ENCODE measurements around the gene ABHD17B.
"Not testable (repeated sequence)": the region's sequence is repeated elsewhere in the genome, so short reads cannot be mapped to it uniquely, and the experiment has no call there.

ABHD17B gene

GRCh38 chr9:71915495-71915894 is 4.5 kb upstream of the ABHD17B start:
- no peak for DNase-seq (ENCODE audit: low read depth)

GRCh38 chr9:71911908-71912335 is 929 bp upstream of the ABHD17B start:
- DNase-seq (ENCODE audit: low read depth) = no peak

- DNase-seq (ENCODE audit: low read depth) = no peak
Observed at GRCh38 chr9:71910650-71911060, 338 bp downstream of the ABHD17B start.

- DNase-seq (ENCODE audit: low read depth) = no peak
Observed at GRCh38 chr9:71909887-71910649, 925 bp downstream of the ABHD17B start.

- DNase-seq (ENCODE audit: low read depth) = no peak
Observed at GRCh38 chr9:71908825-71909224, 2.2 kb downstream of the ABHD17B start.

- no peak for DNase-seq (ENCODE audit: low read depth)
Observed at GRCh38 chr9:71904076-71904475, 6.9 kb downstream of the ABHD17B start.

GRCh38 chr9:71901695-71902597 is 9.0 kb downstream of the ABHD17B start:
- no peak for DNase-seq (ENCODE audit: low read depth)

- not testable (repeated sequence) for DNase-seq (ENCODE audit: low read depth)
Observed at GRCh38 chr9:71898756-71899155, 12.2 kb downstream of the ABHD17B start.

GRCh38 chr9:71897577-71897976 is 13.4 kb downstream of the ABHD17B start:
- DNase-seq (ENCODE audit: low read depth) = peak; percentile 14

- DNase-seq (ENCODE audit: low read depth) = no peak
Observed at GRCh38 chr9:71896761-71897160, 14.2 kb downstream of the ABHD17B start.

GRCh38 chr9:71895955-71896354 is 15.0 kb downstream of the ABHD17B start:
- no peak for DNase-seq (ENCODE audit: low read depth)

GRCh38 chr9:71895117-71895516 is 15.9 kb downstream of the ABHD17B start:
- no peak for DNase-seq (ENCODE audit: low read depth)

GRCh38 chr9:71891557-71892189 is 19.3 kb downstream of the ABHD17B start:
- no peak for DNase-seq (ENCODE audit: low read depth)

GRCh38 chr9:71890042-71890679 is 20.8 kb downstream of the ABHD17B start:
- no peak for DNase-seq (ENCODE audit: low read depth)

- no peak for DNase-seq (ENCODE audit: low read depth)
Observed at GRCh38 chr9:71887362-71887761, 23.6 kb downstream of the ABHD17B start.

- DNase-seq (ENCODE audit: low read depth) = no peak
Observed at GRCh38 chr9:71886541-71886940, 24.5 kb downstream of the ABHD17B start.

- no peak for DNase-seq (ENCODE audit: low read depth)
Observed at GRCh38 chr9:71886015-71886414, 25.0 kb downstream of the ABHD17B start.

- no peak for DNase-seq (ENCODE audit: low read depth)
Observed at GRCh38 chr9:71885467-71885866, 25.5 kb downstream of the ABHD17B start.

GRCh38 chr9:71884005-71884404 is 27.0 kb downstream of the ABHD17B start:
- DNase-seq (ENCODE audit: low read depth) = no peak

- no peak for DNase-seq (ENCODE audit: low read depth)
Observed at GRCh38 chr9:71879644-71880174, 31.3 kb downstream of the ABHD17B start.

- no peak for DNase-seq (ENCODE audit: low read depth)
Observed at GRCh38 chr9:71878327-71879274, 32.4 kb downstream of the ABHD17B start.
